HUES64 (cell line): ENCODE measurements around the gene PPARG. TPM values are rescaled to one million over a fixed set of nuclear protein-coding genes. Genes with fewer than 3 reads are reported as not detected.

Source experiments
- H3K27ac ChIP-seq: 2 replicates; pipeline ENCODE4 v1.7.0; 2013; ENCODE audit warnings: low read depth, low read length, inconsistent platforms
- H3K27me3 ChIP-seq: 2 replicates; pipeline ENCODE4 v1.6.1; 2013; ENCODE audit warnings: mild to moderate bottlenecking, low read length; ENCODE audit not compliant: insufficient read depth
- H3K36me3 ChIP-seq: 2 replicates; pipeline ENCODE4 v1.6.1; 2013; ENCODE audit warnings: mild to moderate bottlenecking, low read length; ENCODE audit not compliant: insufficient read depth
- H3K4me1 ChIP-seq: 2 replicates; pipeline ENCODE4 v1.6.1; 2013; ENCODE audit warnings: mild to moderate bottlenecking, low read length, moderate library complexity; ENCODE audit not compliant: insufficient read depth
- H3K4me3 ChIP-seq: 2 replicates; pipeline ENCODE4 v1.5.1; 2013; ENCODE audit warnings: mild to moderate bottlenecking, low read length, moderate library complexity
- H3K9ac ChIP-seq: 2 replicates; pipeline ENCODE4 v1.6.1; 2013; ENCODE audit warnings: mild to moderate bottlenecking, low read depth, low read length
- H3K9me3 ChIP-seq: 2 replicates; pipeline ENCODE4 v1.6.1; 2013; ENCODE audit warnings: low read depth, low read length; ENCODE audit not compliant: insufficient read depth
- WGBS: fragments of 150-250, 120-280 bp; methylation state at CpG from one replicate; pipeline ENCODE4 v1.1.7; 2013; ENCODE audit warnings: missing lambda C conversion rate; 5-methylcytosine and 5-hydroxymethylcytosine counted together
- polyA plus RNA-seq, 2 experiments: library from polyadenylated mRNA; stranded (reverse); fragments of 50-300 nt; gene quantifications; one replicate each; pipeline ENCODE4 v1.2.3, GENCODE V29; 2013

PPARG gene
- 0.10 TPM for polyA plus RNA-seq (2013, experiment 1 of 2)
- 0.51 TPM for polyA plus RNA-seq (2013, experiment 2 of 2)

DNA sequence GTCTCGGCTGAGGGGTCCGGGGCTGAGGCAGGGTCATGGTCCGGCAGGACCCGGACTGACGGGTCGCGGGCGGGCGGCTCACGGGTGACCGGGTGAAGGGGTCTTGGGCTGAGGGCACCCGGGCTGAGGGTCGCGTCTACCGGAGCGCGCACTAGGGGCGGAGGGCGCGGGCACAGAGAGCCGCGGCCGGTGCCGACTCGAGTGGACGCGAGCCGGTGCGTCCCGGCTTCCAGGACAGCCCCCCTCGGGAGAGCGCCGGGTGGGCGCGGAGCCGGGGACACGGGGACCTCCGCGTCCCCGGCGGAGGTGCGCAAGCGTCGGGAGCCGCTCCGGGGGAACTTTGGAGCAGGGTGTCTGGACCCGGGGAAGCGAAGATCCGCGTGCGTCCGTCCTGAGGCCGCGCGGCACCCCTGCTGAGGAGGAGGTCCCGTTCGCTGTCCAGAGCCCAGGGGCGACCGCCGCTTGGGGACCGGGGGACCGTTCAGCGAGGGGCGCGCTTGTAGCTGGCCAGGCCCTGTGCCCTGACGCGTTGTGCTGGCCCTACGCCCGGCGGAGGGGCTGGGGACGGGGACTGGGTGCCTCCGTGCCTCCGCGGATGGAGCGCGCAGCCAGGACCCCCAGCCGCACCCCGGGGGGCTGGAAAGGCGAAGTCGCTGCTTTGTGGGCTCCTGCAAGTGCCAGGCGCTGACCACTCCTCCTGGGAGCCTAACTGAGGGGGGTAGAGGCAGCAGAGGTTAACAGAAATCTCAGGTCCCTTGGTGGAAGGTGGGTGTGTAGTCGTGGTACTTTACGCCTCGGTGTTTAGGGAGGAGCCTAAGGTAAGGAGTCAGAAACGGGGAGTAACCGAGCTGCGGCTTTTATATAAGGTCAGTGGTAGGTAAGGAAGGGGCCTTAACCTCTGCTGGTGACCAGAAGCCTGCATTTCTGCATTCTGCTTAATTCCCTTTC lies at the start of gene PPARG:
TSS of gene PPARG (plus strand) at position 889 of the 948 bp plus-strand sequence. CDS start 90,642 bp downstream, outside the sequence.
- H3K4me3 ChIP-seq = peak within 1 kb of the TSS; percentile 55

DNA sequence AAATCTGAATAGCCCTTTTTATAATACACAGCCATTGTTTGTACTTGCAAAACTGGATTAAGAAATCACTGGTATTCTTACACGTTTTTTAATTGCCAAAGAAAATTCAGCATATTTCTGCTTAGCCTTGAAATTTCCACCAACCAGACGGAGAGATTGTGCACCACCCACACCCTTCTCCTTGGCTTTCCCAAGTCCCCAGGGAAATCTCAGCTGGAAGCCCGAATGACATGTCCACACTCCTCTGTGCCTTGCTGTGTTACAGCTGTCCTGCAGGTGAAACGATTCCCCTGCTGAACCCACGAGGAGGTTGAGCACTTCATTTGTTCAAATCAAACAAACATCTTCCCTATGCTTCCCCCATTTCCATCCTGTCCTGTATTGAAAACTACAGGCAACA lies 49.6 kb upstream of the PPARG start:
- 84% methylated on average over 5 of the region's 5 CpGs for WGBS
- H3K27me3 ChIP-seq = no peaks in the 10 kb centered on the region
- no peak overlapping the region for H3K9ac ChIP-seq
- H3K27ac ChIP-seq = no peak overlapping the region
- H3K9me3 ChIP-seq = no peaks in the 10 kb centered on the region
- no peak overlapping the region for H3K4me3 ChIP-seq
- H3K36me3 ChIP-seq = no peaks in the 10 kb centered on the region
- no peaks in the 10 kb centered on the region for H3K4me1 ChIP-seq

More for the DNA sequence above, at the start of gene PPARG:
- 0 out of 2 replicates have a peak, but pooled peaks cover 3% of the 10 kb centered on the region for H3K4me1 ChIP-seq
- no peak within 1 kb of the TSS for H3K27ac ChIP-seq
- H3K36me3 ChIP-seq = no peaks in the 10 kb centered on the region
- H3K27me3 ChIP-seq = peaks cover 89% of the 10 kb centered on the region
- no peak within 1 kb of the TSS for H3K9ac ChIP-seq
- no peaks in the 10 kb centered on the region for H3K9me3 ChIP-seq
- under 1% methylated on average over 87 of the region's 87 CpGs for WGBS

DNA sequence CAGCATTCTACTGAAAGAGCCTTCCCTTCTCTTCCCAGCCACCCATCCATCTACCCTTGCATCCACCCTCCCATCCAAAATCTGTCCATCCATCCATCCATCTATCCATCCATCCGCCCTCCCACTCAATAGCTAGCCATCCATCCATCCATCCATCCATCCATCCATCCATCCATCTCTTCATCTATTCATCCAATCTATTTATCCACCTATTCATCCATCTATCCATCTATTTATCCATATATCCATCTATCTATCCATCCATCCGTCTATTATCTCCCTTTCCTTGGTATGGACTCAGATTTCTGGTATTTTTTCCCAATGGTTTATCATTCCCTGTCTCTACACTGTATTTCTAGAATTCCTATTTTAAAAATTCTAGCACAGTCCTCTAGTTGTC lies 46.1 kb upstream of the PPARG start:
- 86% methylated on average over 2 of the region's 2 CpGs for WGBS
- Histone ChIP-seq H3K9ac (no peak overlapping the region), H3K27ac (no peak overlapping the region), H3K4me3 (no peak overlapping the region), H3K27me3 (no peaks in the 10 kb centered on the region), H3K9me3 (no peaks in the 10 kb centered on the region), H3K36me3 (no peaks in the 10 kb centered on the region), H3K4me1 (no peaks in the 10 kb centered on the region)

DNA sequence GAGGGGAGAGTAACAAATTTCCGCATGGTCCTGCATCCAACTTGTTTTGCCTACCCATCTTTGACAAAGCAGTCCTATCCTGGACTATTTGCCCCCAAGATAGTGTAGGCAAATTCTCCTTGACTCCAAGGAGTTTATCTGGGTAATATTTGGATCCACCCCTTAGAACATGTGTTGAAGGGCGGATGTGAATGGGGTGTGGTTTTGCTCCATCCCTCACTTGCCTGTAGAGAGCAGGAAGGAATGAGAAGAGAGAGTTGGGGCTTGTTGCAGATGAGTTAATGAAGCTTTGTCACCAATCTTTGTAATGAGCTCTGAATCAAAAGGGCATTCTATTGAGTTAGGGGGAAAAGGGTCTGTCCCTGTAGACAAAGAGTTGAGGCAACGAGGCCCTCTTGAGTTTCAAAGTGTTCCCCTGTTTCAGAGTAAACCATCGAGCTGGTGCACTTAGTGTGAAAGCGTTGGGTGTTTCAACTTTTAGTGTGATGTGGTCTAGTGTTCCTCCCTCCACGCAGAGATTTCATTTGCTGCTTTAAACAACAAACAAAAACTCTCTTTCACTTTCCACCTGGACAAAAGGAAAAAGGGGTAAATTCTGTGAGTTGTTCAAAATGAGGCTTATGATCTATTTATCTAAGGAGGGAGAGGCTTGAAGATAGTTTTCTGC lies 42.2 kb upstream of the PPARG start:
- Histone ChIP-seq H3K36me3 (no peaks in the 10 kb centered on the region), H3K9ac (no peak overlapping the region), H3K27me3 (no peaks in the 10 kb centered on the region), H3K27ac (no peak overlapping the region), H3K9me3 (peaks cover 9% of the 10 kb centered on the region; the same call in 1 of the 2 replicates), H3K4me1 (no peaks in the 10 kb centered on the region), H3K4me3 (no peak overlapping the region)
- WGBS = 94% methylated on average over 5 of the region's 6 CpGs

DNA sequence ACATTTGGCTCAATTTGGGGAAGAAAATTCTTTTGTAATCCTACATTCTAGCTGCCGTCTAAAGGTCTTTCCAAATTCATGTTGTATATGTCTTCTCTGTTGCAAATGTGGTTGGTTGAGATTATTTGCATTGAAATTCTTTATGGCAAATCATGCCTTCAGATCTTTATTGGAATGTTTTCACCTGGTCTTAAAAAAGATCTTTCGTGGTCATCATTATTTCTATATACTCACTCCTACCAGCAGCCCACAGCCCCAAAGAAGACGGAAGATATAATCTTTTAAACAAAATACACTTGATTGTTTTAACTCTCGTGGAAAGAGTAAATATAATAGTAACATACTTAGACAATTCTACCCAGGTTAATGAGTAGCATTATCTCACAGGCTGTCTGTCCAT lies 41.5 kb upstream of the PPARG start:
- no peaks in the 10 kb centered on the region for H3K36me3 ChIP-seq
- H3K27ac ChIP-seq = no peak overlapping the region
- no peak overlapping the region for H3K9ac ChIP-seq
- no peaks in the 10 kb centered on the region for H3K4me1 ChIP-seq
- H3K4me3 ChIP-seq = no peak overlapping the region
- H3K27me3 ChIP-seq = no peaks in the 10 kb centered on the region
- peaks cover 9% of the 10 kb centered on the region; the same call in 1 of the 2 replicates for H3K9me3 ChIP-seq
- WGBS = 96% methylated on average over 2 of the region's 4 CpGs

DNA sequence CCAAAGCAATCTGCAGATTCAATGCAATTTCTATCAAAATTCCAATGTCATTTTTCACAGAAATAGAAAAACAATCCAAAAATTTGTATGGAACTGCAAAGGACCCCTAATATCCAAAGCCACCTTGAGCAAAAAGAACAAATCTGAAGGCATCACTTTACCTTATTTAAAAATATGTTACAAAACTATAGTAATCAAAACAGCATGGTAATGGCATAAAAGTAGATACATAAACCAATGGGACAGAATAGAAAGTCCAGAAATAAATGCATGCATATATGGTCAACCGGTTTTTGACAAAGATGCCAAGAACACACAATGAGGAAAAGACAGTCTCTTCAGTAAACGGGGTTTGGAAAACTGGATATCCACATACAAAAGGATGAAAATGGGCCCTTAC lies 39.4 kb upstream of the PPARG start:
- H3K27ac ChIP-seq = no peak overlapping the region
- H3K27me3 ChIP-seq = no peaks in the 10 kb centered on the region
- WGBS = 93% methylated on average over 2 of the region's 2 CpGs
- no peak overlapping the region for H3K4me3 ChIP-seq
- no peaks in the 10 kb centered on the region for H3K36me3 ChIP-seq
- H3K4me1 ChIP-seq = no peaks in the 10 kb centered on the region
- H3K9ac ChIP-seq = no peak overlapping the region
- H3K9me3 ChIP-seq = peaks cover 9% of the 10 kb centered on the region; the same call in 1 of the 2 replicates

DNA sequence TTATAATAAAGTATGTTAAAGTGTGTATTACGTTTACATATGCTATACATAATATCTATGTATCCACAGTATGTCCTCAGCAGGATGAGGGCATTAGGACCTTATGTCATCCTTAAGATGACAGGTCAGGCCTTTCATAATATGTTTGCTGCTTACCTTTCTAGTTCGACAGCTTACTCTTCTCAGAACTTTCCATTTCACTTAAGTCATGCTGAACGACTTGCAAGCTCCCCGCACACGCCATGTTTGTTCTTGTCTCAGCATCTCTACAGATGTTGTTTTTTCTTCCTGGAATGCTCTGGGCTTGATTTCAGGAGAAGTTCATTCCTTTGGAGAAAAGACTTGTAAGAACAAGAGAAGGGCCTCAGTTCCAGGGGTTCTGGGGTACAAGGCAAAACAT lies 36.0 kb upstream of the PPARG start:
- no peak overlapping the region for H3K9ac ChIP-seq
- 95% methylated on average over 4 of the region's 5 CpGs for WGBS
- no peak overlapping the region for H3K27ac ChIP-seq

DNA sequence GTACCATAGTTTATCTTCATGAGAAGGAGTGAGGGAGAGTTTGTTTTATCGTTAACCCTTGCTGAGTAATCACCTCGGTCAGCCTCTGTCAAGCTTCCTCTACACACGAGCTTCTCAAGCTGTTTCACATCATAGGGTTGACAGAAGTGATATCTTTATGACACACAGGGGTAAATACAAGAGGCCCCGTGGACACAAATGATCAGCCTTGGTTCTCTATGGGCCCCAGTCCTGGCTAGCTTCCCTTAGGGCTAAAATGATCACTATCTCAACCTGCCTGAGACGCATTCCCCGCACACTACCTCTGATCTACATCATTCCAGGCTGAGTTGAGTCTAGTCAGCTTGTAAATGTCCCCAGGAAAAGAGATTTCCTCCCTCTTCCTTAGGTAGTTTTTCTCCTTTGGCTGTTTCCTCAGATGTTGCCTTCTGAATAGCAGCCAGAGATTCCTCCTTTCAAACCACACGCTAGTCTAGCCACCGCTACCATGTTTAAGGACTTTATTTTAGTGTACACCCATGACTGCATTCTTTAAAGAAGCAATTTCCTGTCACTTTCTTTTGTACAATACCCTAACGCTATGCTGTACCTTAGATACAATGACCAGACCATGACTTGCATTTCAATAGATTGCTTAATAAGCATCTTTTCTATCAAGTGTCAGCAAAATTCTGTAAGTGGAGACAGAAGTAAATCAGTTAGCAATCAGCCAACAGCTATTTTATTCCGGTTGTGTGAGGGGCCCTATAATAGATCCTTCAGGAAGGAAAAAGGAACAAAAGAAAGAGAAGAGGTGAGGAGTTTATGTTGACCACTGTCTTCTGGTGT lies 35.1 kb upstream of the PPARG start:
- H3K9me3 ChIP-seq = peaks cover 9% of the 10 kb centered on the region; the same call in 1 of the 2 replicates
- 95% methylated on average over 10 of the region's 10 CpGs for WGBS
- H3K9ac ChIP-seq = no peak overlapping the region
- H3K27me3 ChIP-seq = no peaks in the 10 kb centered on the region
- no peaks in the 10 kb centered on the region for H3K36me3 ChIP-seq
- no peaks in the 10 kb centered on the region for H3K4me1 ChIP-seq
- no peak overlapping the region for H3K4me3 ChIP-seq
- H3K27ac ChIP-seq = no peak overlapping the region

More for the DNA sequence above, 36.0 kb upstream of the PPARG start:
- H3K4me1 ChIP-seq = no peaks in the 10 kb centered on the region
- no peaks in the 10 kb centered on the region for H3K27me3 ChIP-seq
- no peaks in the 10 kb centered on the region for H3K36me3 ChIP-seq
- no peak overlapping the region for H3K4me3 ChIP-seq
- H3K9me3 ChIP-seq = peaks cover 9% of the 10 kb centered on the region; the same call in 1 of the 2 replicates

DNA sequence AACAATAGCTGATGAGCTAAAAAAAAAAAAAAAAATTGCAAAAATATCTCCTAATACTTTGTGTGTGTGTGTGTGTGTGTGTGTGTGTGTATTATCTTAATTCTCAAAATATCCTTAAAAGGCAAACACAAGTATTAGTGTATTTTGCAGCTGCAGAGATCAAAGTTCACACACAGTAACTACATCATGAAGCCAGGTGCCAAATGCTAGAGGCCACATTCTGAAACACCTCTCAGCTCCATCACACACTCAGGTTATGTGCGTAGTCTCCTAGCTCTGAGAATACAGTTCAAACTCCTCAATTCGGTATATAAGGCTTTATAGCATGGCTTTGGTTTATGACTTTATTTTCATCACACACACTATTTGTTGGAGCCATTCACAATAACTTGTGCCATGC lies 33.5 kb upstream of the PPARG start:
- H3K36me3 ChIP-seq = no peaks in the 10 kb centered on the region
- no peak overlapping the region for H3K4me3 ChIP-seq
- H3K27me3 ChIP-seq = no peaks in the 10 kb centered on the region
- H3K4me1 ChIP-seq = no peaks in the 10 kb centered on the region
- no peaks in the 10 kb centered on the region for H3K9me3 ChIP-seq
- WGBS = 95% methylated on average over 2 of the region's 2 CpGs
- H3K9ac ChIP-seq = no peak overlapping the region
- no peak overlapping the region for H3K27ac ChIP-seq

DNA sequence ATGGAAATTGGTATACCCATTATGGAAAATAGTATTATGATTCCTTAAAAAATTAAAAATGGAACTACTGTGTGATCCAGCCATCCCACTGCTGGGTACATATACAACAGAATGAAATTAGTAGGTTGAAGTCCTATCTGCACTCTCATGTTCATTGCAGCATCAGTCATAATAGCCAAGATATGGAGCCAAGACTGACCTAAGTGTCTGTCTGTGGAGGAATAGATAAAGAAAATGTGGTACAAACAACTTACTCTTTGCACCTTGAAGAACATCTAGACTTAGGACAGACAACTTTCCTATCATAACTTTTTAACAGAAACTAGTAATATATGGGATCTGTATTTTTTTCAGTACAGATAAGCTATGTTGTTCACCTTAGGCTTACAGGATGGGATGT lies 30.0 kb upstream of the PPARG start:
- Histone ChIP-seq H3K9me3 (no peaks in the 10 kb centered on the region), H3K9ac (no peak overlapping the region), H3K27ac (no peak overlapping the region), H3K4me1 (no peaks in the 10 kb centered on the region), H3K4me3 (no peak overlapping the region), H3K36me3 (no peaks in the 10 kb centered on the region), H3K27me3 (no peaks in the 10 kb centered on the region)
